ENCODE data around the gene COL8A1. TPM values are rescaled to one million over a fixed set of nuclear protein-coding genes. Genes with fewer than 3 reads are reported as not detected.

Gene COL8A1
- total RNA-seq, 4 donors from 2014 or later: 10.1 to 14.1 (median 11.5) TPM

GRCh38 chr3:99684644-99685043, 46.2 kb downstream of the COL8A1 start:
- no peak for TF ChIP-seq CTCF (IDR thresholded peaks at IDR 0.05; ENCODE audit: low read depth)

- no peak for TF ChIP-seq CTCF (IDR thresholded peaks at IDR 0.05; ENCODE audit: low read depth)
Observed at GRCh38 chr3:99686469-99686868, 48.1 kb downstream of the COL8A1 start.

DNA sequence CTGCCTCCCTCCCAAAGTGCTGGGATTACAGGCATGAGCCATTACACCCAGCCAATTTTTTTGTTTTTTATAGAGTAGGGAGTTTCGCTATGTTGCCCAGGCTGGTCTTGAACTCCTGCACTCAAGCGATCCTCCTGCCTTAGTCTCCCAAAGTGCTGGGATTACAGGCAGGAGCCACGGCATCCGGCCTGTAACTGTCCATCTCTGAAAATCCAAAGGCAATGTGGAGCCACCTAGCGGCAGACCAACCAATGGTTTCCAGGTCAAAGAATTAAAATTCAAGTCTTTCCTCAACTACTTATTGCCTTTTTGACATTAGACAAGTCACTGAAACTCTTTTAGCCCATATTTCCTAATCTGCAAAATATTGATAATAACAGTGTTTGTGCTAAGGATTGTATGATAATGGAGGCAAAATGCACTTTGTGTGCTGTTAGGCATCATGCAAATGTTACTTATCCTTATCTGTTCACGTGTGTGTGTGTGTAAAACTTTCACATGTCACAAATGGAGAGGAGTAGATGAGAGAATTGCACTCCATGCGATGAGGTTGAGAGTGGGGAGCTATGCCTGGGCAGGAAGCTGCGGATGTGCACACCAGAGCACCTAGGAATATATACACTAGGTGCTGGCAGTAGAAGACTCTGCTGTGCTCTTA, 48.7 kb downstream of the COL8A1 start:
- no peak for TF ChIP-seq CTCF (IDR thresholded peaks at IDR 0.05; ENCODE audit: low read depth)

- no peak for TF ChIP-seq CTCF (IDR thresholded peaks at IDR 0.05; ENCODE audit: low read depth)
Observed at GRCh38 chr3:99690761-99691369, 52.5 kb downstream of the COL8A1 start.

DNA sequence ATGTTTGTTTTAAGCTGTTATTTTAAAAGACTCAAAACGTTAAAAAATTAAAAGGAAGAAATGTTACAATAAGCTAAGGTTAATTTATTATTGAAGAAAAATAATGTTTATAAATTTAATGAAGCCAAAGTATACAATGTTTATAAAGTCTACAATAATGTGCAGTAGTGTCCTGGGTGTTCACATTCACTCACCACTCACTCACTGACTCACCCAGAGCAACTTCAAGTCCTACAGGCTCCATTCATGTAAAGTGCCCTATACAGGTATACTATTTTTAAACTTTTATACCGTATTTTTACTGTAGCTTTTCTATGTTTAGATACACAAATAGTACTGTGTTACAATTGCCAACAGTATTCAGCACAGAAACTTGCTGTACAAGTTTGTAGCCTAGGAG, 55.2 kb downstream of the COL8A1 start:
- no peak for TF ChIP-seq CTCF (IDR thresholded peaks at IDR 0.05; ENCODE audit: low read depth)

- no peak for TF ChIP-seq CTCF (IDR thresholded peaks at IDR 0.05; ENCODE audit: low read depth)
Observed at GRCh38 chr3:99696497-99696896, 58.1 kb downstream of the COL8A1 start.

DNA sequence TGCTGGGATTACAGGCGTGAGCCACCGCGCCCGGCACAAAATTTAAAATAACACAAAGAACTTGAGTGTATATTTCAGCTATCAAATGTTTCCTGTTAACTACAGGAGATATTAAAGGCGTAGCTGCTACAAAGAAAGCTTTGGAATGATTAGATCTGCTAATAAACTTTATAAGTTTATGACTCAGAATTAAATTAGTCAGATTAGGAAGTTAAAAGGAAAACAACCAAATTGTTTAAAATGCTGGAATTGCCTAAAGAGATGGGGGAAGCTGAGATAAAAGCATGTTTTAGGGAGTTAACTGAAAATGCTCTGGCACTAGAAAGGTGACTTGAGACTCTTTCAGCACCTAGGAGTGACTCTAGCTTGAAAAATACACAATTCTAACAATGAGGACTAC, 58.9 kb downstream of the COL8A1 start:
- TF ChIP-seq CTCF (IDR thresholded peaks at IDR 0.05; ENCODE audit: low read depth): no peak

All from subcutaneous adipose tissue (tissue), 4 donors.